Osteocyte (in vitro differentiated cells): ENCODE measurements around the gene GOLGA1. TPM values are rescaled to one million over a fixed set of nuclear protein-coding genes. Genes with fewer than 3 reads are reported as not detected.
A peak's percentile ranks its signal among the peaks of the same experiment; 100 is the strongest.

Experiments used
- DNase-seq: peaks from one replicate; pipeline ENCODE4 v3.0.0; 2021; ENCODE audit warnings: mixed read lengths; ENCODE audit not compliant: unreplicated experiment; ENCODE audit errors: extremely low spot score
- H3K27ac Mint-ChIP-seq: one replicate; pipeline ENCODE4 v1.8.0; 2021; ENCODE audit warnings: mild to moderate bottlenecking, mixed read lengths; ENCODE audit not compliant: unreplicated experiment
- H3K27me3 Mint-ChIP-seq: one replicate; pipeline ENCODE4 v1.8.0; 2021; ENCODE audit warnings: mixed read lengths; ENCODE audit not compliant: unreplicated experiment
- H3K36me3 Mint-ChIP-seq: one replicate; pipeline ENCODE4 v1.8.0; 2021; ENCODE audit warnings: mixed read lengths; ENCODE audit not compliant: unreplicated experiment
- H3K4me1 Mint-ChIP-seq: one replicate; pipeline ENCODE4 v1.8.0; 2021; ENCODE audit warnings: mixed read lengths; ENCODE audit not compliant: unreplicated experiment
- H3K4me3 Mint-ChIP-seq: one replicate; pipeline ENCODE4 v1.8.0; 2021; ENCODE audit warnings: mild to moderate bottlenecking, moderate library complexity, mixed read lengths; ENCODE audit not compliant: unreplicated experiment
- H3K9me3 Mint-ChIP-seq: one replicate; pipeline ENCODE4 v1.8.0; 2021; ENCODE audit warnings: mixed read lengths; ENCODE audit not compliant: unreplicated experiment
- long read RNA-seq: library from polyadenylated mRNA; unstranded; transcript quantifications from one replicate; pipeline ENCODE4 v2.0.0, GENCODE V29; 2021
- total RNA-seq: library from RNA; stranded (reverse); gene quantifications from 2 replicates; pipeline ENCODE4 v1.2.1, GENCODE V29; 2021
- TF ChIP-seq, protein P1 (sequence below): fragments of 200-600 bp; sonication (generic); IDR thresholded peaks from 2 replicates; pipeline ENCODE4 v1.5.0; 2021; ENCODE audit warnings: antibody characterized with exemption, mild to moderate bottlenecking, moderate library complexity

Gene GOLGA1, protein sequence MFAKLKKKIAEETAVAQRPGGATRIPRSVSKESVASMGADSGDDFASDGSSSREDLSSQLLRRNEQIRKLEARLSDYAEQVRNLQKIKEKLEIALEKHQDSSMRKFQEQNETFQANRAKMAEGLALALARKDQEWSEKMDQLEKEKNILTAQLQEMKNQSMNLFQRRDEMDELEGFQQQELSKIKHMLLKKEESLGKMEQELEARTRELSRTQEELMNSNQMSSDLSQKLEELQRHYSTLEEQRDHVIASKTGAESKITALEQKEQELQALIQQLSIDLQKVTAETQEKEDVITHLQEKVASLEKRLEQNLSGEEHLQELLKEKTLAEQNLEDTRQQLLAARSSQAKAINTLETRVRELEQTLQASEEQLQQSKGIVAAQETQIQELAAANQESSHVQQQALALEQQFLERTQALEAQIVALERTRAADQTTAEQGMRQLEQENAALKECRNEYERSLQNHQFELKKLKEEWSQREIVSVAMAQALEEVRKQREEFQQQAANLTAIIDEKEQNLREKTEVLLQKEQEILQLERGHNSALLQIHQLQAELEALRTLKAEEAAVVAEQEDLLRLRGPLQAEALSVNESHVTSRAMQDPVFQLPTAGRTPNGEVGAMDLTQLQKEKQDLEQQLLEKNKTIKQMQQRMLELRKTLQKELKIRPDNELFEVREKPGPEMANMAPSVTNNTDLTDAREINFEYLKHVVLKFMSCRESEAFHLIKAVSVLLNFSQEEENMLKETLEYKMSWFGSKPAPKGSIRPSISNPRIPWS
- total RNA-seq = 22.0 and 22.4 TPM in 2 replicates
- long read RNA-seq, full-length matches to known transcripts = 6 of 16 reads
- long read RNA-seq, partial matches to known transcripts = 8 of 16 reads
- long read RNA-seq, other reads (novel, unspliced or antisense) = 2 of 16 reads

DNA sequence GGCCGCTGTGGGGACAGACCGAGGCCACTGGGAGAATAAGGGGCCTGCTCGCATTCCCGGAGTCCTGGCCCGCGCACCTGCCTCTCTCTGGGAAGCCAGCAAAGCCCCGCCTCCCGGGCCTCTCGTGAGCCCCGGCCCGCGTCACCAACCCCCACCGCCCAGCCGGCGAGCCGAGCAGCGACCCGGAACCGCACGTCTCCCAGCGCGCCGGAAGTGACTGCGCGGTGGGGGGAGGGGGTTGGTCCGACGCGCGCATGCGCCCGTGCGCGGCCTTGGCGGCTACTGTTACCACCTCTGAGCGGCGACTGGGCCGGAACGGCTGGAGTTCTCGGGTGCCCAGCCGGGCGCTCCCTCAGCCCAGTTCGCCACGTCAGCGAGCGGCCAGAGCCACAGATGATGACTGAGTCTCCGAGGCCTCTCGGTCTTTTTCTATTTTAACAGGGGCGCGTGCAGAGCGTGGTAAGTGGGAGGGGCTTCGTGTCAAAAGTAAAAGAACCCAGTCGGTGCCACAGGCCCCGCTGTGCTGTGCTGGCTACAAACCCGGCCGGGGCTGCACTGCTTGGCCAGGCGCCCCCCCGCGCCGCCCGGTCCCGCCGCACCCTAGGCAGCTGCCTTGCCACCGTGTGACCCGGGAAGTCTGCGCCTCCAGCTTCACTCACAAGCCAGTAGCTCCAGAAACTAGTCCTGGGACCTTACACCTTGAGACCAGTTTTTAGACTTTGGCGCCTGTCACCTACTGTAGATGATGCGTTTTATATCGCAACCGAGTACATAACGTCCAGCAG is at the start of gene GOLGA1:
Gene GOLGA1 (minus strand): TSS at position 190 of the 785 bp plus-strand sequence. CDS start 2,372 bp downstream, outside the sequence.
- Mint-ChIP-seq H3K4me1 (peaks cover 17% of the 10 kb centered on the region), H3K27me3 (no peaks in the 10 kb centered on the region), H3K4me3 (peak within 1 kb of the TSS; percentile 94), H3K9me3 (no peaks in the 10 kb centered on the region), H3K27ac (peak within 1 kb of the TSS; percentile 98), H3K36me3 (peaks cover 3% of the 10 kb centered on the region)
- TF ChIP-seq, protein P1, sequence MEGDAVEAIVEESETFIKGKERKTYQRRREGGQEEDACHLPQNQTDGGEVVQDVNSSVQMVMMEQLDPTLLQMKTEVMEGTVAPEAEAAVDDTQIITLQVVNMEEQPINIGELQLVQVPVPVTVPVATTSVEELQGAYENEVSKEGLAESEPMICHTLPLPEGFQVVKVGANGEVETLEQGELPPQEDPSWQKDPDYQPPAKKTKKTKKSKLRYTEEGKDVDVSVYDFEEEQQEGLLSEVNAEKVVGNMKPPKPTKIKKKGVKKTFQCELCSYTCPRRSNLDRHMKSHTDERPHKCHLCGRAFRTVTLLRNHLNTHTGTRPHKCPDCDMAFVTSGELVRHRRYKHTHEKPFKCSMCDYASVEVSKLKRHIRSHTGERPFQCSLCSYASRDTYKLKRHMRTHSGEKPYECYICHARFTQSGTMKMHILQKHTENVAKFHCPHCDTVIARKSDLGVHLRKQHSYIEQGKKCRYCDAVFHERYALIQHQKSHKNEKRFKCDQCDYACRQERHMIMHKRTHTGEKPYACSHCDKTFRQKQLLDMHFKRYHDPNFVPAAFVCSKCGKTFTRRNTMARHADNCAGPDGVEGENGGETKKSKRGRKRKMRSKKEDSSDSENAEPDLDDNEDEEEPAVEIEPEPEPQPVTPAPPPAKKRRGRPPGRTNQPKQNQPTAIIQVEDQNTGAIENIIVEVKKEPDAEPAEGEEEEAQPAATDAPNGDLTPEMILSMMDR = no peak
- peak; percentile 99 for DNase-seq

DNA sequence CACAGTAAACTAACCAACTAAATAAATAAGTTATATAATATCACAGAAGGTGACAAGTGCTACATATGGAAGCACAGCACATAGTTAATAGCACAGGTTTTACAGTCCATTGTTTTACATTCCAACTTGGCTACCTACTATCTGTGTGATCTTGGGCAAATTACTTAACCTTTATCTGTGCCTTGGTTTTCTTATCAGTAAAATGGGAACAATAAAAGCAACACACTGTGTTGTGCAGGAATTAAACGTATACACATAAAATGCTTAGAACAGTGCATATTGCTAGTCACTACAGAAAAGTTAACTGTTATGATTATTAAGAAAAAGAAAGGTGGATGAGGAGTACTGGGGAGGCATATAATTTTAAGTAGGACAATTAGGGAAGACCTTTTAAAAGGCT is 42.8 kb upstream of the GOLGA1 start:
- Mint-ChIP-seq H3K27ac (no peak overlapping the region), H3K4me1 (no peaks in the 10 kb centered on the region), H3K36me3 (peaks cover 9% of the 10 kb centered on the region), H3K27me3 (no peaks in the 10 kb centered on the region), H3K9me3 (no peaks in the 10 kb centered on the region), H3K4me3 (no peak overlapping the region)
- DNase-seq = no peak
- TF ChIP-seq, protein P1 = no peak

DNA sequence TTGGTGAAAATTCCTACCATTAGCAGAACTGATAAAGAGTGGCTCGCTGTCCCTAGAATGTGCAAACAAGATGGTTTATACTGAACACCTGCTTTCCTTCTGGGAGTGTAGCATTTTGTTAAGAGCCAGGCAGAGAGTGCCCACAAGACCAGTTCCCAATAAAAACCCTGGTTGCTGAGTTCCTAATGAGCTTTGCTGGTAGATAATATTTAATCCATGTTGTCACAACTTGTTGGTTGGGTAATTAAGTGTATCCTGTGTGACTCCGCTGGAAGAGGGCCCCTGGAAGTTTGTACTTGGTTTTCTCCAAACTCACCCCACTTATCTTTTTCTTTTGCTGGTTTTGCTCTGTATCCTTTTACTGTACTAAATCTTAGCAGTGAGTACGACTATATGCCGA is 39.5 kb upstream of the GOLGA1 start:
- TF ChIP-seq, protein P1 = no peak
- no peaks in the 10 kb centered on the region for H3K9me3 Mint-ChIP-seq
- H3K27ac Mint-ChIP-seq = no peak overlapping the region
- peaks cover 9% of the 10 kb centered on the region for H3K36me3 Mint-ChIP-seq
- no peak overlapping the region for H3K4me3 Mint-ChIP-seq
- no peaks in the 10 kb centered on the region for H3K4me1 Mint-ChIP-seq
- no peak for DNase-seq
- H3K27me3 Mint-ChIP-seq = no peaks in the 10 kb centered on the region

DNA sequence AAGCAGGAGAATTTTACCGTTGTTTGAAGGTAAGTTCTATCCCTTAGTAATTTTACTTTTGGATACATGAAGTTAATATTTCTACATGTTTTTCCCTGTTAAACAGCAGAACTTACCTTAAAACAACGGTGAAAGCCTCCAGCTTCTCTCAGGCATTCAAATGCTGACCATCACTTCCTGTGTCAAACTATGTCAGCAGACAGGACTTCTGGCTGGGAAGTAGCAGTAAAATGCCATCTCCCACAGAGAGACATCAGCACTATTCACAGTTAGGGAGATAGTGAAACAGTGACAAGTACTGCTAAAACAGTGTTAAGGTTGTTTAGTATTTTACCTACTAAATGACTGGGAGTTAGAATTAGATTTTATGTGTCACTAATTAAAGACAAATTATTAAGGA is 34.2 kb upstream of the GOLGA1 start:
- no peak for DNase-seq
- Mint-ChIP-seq H3K9me3 (no peaks in the 10 kb centered on the region), H3K4me3 (no peak overlapping the region), H3K27ac (no peak overlapping the region), H3K36me3 (peaks cover 5% of the 10 kb centered on the region), H3K4me1 (no peaks in the 10 kb centered on the region), H3K27me3 (no peaks in the 10 kb centered on the region)
- TF ChIP-seq, protein P1 = no peak
